NCI-H748 treated with DMSO at 0.1 percent for 48 hours (cell line): Measurements from ENCODE around the gene KCNF1.

Experiments
- DNase-seq: peaks from one replicate; lab custom pipeline; 2025; lab: John Stamatoyannopoulos, UW

KCNF1 gene

DNA sequence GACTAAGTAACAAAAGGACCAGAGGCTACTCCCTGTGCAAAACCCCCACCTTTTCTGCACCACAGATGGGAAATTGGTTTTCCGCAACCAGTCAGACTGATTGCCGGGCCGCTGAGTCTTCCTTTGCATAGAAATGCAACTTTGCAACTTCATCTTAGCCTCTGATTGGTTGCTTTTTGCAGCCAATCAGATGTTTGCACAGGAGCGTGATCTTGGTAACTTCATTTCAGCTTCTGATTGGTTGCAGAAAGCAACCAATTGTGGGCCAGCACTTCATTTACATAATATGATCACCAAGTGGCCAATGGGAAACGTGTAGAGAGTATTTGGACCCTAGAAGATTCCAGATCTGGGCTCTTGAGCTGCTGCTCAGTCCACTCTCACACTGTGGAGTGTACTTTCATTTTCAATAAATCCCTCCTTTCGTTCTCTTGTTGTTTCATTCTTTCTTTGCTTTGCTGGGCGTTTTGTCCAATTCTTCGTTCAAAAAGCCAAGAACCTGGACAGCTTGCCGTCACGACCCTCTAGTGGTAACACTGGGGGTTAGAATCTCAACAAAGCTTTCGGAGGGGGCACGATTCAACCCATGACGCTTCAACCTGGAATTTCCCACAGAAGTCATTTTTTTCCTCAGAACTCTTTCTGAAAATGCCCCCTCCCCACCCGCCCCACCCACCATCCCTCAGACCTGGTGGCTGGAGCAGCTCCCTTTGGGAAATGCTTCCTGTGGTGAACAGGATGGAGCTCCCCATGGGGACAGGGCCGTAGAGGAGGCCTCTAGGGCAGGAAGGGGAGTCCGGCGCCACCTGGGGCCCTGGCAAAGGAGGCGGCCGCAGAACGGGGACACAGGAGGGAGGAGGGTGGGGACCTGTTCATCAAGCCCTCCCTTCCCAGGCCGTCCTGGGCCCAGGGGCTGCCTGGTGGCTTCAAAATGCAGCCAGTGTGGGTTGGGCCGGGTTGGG, 31.8 kb upstream of the KCNF1 start:
- no peak for DNase-seq

DNA sequence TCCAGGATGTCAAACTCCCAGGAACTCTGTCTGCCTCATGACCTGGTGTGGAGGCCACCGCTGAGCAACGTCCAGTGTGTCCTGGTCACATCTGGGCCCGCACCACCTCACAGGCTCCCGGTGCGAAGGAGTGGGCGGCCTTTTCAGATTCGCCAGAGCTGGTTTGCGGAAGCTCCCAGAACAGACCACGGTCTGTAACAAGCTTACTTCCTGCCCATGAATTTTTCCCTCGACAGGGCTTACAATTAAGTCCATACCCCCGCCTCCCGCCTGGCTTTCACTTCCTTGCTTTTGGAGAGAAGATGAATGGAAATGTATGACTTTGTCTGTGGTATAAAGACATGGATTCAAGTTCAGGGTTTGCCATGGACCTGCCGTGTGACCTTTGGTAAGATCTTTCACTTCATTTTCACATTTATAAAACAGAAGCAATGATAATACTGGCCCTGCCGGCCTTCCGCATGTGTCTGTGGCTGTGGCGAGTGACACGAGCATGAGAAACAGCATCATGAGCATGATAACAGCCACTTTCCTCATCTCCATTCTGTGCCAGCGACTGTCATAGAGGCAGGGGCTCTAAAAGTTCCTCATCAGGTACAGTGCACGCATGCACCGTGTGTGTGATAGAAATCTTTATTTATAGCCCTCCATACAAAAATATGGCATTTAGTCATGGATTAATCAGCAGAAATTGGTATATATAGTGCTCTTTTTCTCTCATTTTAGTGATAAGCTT, 31.0 kb upstream of the KCNF1 start:
- DNase-seq = no peak

DNA sequence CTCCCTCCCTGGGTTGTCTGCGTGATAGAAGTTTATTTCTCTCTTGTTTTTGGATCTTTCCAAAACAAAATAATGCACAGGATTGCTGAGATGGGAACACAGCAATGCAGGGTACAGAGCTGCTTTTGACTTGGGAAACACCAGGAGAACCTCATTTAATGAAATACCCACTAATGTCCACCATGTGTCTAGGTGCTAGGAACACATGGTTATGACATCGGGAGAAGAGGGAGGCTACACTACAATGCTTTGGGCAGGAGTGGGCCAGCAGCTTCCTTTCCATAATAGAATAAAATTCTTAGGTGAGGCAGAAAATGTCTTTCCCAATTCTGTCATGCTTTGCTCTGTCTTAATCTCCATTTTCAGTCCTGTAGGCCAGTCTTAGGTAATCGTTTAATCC, 29.2 kb upstream of the KCNF1 start:
- no peak for DNase-seq

DNA sequence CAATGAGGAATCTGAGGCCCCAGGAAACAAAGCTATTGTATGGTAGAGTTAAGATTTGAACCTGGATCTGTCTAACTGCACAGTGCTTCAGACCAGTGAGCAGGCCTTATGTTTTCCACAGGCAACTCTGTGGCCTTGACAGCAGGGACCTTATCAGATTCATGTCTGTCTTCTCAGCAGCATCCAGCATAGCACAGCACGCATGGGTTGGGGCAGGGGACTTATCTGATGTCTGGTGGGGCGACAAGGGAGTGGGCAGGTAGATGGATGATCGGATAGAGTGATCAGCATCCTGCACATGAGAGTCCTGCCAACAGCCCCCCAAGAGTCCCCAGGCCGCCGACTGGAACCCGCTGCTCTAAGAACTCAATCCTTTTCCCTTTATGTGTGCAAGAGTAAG, 28.7 kb upstream of the KCNF1 start:
- DNase-seq = no peak

DNA sequence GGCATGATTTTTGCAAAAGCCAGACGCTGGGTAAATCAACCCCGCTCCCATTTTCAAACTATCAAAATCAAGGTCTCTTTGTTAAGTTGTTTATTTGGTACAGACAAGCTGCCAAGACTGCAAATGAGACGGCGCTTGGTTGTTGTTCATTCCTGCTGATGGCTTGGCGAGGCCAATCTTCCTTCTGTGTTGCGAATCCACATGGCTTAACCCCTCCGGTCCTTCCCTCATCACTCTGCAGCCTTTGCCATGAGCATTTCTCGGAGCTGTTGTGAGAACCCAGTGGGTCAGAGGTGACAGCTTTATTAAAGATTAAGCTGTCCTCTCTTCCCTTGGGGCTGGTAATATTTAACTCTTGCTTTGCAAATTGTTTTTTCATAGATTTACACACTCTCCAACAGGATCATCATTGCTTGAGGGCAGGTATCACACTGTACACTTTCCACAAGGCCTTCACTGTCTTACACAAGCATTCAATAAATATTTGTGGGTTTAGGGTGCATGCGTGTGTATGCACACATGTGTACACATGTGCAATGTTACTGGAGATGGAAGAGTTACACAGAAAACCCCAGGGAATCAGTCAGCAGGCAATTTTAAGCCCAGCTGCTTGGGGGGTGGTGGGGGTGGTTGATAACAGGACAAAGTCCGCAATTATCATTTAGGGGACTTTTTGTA, 27.8 kb upstream of the KCNF1 start:
- DNase-seq = no peak

DNA sequence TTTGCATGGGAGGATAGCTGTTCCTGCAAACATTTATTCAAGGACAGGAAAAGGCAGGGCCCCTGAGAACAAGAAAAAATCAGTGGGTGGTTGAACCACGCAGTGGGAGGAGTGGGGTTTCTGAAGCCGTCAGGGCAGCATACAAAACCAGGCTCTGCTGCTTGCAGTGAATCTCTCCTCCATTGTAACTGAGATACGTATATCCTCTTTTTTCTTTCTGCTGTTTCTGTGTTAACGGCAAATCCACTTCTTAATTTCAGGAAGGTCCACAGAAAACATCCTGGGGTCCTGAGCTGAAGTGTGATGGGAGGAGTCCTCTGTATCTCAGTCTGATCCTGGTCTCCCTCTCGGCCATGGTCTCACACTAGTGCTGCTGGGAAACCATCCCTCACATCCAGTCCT, 27.2 kb upstream of the KCNF1 start:
- DNase-seq = no peak

DNA sequence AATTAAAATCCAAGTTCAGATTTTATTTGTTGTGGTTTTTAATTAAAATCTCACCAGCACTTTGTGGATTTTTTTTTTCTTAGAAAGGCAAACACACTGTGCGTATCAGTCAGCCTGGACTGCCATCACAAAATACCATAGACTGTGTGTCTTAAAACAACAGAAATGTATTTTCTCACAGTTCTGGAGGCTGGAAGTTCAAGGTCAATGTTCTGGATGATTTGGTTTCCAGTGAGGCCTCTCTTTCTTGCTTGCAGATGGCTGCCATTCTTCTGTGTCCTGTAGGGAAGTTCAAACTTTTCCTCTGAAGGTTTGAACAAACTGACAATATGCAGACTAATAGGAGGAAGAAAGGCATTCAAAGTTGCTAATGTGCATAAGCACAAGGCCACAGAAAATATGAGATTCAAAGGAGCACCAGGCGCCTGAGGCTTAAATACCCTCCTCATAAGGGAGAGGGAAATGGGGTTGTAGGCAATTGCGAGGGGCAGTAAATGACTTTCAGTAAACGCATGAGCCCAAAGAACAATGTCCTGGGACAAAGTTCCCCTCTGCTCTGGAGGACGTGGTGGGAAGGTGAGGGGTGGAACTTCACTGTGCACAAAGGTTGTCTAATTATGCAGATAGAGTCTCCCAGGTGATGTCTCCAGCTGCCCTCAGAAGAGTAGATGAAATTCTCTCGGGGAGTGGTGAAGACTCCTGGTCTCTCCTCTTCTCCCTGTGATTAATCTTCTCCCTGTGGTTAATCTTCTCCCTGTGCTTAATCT, 26.5 kb upstream of the KCNF1 start:
- no peak for DNase-seq

DNA sequence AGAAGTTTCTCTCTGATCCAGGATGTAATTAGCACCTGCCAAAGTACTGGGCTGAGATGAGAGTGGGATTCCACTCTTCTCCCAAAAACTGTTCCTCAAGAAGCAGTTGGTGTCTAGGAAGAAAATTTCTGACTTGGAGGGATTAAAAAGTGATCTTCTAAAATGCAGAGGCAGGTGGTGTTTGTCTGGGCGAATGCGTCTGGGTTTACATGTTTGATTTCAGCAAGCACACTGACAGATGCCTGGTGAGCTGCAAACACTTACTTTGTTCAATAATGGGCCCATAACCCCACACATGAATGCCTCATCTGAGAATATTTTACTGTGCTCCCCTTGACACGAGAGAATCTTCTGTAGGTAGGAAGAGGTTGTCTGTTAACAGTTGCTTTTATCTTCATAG, 24.3 kb upstream of the KCNF1 start:
- no peak for DNase-seq

DNA sequence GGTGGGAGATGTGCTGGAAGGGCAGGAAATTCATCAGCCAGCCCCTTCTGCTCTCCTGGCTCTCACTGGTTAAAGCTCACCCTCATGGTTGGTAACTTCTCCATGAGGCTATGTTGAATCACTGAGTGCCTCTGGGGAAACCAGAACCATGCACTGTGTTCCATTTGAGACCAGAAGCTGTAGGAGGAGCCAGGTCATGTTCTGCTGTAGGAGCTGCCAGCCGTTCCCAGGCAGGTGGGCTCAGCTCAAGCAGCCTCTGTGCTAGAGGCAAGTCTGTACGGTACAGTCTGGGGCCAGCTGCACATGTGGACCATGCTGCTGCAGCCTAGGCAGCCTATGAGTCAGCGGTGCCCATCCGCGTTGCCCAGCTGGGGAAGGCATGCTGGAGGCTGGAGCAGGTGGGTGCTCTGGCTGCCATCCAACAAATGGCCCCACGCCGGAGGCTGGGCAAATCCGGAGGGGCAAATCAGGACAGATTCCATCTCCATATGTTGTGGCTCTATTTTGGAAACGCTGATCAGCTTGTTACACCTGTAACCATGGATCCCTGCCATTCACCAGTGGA, 22.0 kb upstream of the KCNF1 start:
- DNase-seq = peak; percentile 72

DNA sequence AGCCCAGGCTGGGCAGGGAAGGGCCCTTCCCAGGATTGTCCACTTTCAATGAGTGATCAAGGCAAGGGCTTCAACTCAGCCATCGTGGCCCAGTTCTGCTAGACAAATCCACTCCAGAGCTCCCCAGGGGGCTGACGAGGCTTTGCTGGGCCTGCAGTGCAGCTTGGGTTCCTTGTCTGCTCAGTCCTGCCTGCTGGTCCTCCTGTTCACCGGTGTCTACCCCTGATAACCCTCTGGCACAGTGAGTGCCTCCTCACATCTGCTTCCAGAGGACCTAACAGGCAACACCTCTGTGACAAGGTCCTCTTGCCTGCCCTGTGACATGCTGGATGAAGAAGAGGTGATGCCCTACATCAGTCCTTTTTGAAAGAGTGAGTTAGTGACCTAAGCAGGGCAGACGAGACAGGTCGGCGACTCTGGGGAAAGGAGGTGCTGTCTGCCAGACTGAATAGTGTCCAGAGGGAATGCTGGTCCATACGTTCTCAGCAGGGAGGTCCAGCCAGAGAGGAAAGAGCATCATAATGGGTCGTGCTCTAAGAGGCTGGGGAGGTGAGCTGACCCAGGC, 20.9 kb upstream of the KCNF1 start:
- no peak for DNase-seq

DNA sequence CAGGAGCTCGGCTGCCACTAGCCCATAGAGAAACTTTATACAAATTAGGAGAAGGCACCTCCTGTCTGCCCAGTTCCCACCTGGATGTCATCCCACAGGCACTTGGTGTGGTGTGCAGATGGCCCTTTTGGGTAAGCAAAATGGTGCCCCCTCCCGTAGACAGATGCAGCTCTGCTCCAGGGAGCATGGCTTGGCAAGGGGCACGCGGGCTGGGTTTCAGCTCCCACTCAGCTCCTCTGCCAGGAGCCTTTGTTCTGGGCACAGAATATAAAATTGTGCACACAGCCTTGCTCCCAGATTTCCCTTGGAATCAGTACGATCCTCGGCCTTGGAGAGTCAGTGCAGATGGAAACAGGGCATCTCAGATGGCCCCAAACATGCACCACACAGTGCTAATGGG, 20.3 kb upstream of the KCNF1 start:
- no peak for DNase-seq

DNA sequence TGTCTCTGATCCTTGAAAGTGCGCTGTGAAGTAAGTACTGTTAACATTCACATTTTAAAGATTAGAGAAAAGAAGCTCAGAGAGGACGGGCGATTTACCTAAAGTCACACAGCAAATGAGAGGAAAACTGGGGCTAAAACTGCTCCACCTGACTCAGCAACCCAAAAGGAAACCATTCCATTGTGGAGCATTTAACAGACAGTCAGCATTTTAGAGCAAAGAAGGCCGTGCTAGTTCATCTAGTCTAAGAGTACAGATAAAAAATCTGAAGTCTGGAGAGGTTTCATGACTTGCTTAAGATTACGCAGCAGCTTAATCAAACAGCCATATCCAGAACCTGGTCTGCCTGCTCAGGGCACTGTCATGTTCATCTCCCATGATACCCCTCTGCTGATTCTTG, 19.9 kb upstream of the KCNF1 start:
- no peak for DNase-seq

DNA sequence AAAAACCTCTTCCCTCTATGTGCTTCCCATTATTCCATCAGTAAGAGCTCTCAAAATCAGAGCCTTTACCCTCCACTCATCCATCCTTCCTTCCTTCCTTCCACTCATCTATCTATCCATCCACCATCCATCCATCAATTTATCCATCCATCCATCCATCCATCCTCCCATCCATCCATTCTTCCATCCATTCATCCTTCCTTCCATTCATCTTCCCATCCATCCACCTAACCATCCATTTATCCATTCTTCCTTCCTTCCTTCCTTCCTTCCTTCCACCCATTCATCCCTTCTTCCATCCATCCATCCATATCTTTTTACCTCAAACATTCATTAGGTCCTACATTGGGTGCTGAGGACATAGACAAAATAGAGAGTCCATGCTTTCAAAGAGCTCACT, 19.4 kb upstream of the KCNF1 start:
- no peak for DNase-seq

DNA sequence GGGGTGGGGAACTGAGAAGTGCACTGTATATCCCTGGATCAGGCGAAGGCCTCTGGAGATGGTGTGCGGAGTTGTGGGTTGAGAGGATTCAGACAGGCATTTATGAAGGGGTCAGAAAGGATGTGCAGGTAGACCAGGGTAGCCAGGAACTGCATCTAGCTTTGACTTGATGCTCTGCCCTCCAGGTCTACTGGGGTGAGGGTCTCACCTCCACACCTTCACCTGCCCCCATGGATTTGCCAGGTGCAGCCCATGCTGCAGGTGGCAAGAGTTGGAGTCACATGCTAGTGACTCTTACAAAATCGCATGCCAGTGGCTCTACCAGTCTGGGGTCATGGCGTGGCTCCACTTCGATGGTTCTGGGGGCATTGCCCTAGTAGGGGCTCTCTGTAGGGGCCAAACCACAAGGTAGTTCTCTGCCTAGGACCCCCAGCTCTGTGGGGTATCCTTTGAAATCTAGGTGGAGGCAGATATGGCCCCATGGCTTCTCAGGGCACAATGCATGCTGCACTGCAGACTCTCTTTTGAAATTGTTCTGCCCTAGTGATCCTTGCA, 18.9 kb upstream of the KCNF1 start:
- no peak for DNase-seq

DNA sequence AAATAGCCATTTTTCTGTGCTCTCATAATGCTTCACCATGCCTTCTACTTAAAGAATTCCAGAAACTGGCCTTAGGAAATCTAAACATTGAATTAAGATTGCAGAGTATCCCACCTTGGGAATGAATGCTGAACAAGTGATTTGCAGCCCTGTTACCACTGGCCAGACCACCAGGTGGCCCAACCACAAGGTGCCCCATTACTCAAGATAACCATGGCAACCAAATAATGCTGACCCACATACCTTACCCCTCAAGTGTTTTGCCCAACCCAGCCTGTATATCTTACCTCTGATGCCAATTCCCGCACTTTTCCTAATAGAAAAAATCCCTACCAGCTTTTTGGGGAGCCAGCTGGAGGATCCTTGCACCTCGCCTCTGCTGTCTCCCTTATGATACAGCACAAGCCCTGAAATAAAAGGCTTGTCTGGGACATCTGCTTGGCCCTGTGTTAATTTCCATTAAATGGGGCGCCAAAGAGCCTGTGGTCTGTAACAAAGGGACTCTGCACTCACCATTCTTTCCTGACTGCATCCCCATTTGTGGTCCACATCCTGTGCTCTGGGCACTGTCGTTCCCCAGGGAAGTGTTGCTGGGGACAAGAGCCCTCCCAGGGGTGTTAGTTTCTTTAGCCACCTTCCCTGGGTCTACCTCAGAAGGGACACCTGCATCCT, 17.3 kb upstream of the KCNF1 start:
- DNase-seq = no peak

DNA sequence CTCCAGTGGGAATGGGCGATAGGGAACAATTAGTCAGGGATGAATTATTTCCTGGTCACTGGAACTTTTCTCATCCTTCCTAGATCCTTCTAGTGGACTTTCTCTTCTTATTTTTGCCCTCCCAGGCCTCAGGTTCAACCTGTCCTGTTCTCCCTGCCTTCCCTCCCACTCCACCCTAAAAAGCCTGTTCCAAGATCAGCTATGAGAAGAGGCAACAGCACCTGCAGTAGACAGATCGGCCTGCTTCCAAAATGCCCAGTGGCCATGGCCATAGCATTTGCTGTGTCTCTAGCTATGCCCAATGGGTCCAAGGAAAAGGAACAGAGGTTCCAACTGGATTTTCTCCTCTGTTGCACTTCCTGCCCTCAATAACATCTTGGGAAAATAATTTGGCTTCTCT, 16.5 kb upstream of the KCNF1 start:
- DNase-seq = no peak

DNA sequence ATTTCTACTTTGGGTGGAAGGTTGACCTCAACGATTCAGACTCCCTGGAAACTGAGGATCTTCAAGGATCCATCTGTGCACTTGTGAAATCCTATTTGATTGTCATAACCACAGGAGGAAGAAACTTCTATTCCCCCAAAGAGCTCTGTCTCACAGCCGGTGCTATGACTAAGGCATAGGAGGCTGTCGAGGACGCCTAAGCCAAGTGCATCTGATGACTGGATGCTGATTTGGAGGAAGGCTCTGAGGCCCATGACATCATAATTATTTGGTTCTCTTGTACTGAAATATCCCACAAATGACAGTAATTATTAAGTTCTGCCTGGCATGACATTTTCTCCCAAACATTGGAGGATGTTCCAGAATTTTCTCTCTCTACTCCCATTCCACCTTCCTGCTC, 13.8 kb upstream of the KCNF1 start:
- no peak for DNase-seq

DNA sequence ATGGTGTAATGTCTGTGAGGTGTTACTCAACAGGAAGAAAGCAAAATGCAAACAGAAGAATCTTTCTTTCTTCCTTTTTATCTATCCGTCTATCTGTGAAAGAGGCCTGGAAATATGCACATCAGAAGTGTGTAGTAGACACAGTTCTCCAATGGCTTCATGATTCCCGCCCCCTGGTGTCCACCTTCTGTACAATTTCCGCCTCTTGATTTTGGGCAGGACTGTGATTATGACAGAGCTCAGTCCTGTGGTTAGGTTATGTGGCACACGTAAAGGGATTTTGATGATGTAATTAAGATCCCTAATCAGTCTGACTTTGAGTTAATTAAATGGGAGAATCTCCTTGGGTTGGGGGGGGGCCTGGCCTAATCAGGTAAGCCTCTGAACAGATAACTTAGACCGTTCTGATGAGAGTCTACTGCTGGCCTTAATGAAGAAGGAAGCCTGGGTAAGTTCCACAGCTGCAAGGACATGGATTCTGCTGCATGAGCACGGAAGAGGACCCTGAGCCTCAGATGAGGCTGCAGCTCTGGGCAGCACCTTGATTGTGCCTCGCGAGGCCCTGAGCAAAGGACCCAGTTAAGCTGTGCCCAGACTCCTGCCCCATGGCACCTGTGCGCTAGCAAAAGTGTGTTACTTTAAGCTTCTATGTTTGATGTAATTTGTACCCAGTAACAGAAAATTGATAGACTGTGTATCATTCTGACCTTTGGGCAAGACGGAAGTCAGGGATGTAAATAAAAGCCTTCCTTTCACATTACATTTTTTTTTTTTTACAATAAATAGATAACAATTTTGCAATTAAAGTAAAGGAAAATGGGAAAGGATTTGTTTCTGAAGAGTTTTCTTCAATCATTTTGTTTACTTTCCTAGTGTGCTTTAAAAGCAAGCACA, 11.3 kb upstream of the KCNF1 start:
- no peak for DNase-seq

DNA sequence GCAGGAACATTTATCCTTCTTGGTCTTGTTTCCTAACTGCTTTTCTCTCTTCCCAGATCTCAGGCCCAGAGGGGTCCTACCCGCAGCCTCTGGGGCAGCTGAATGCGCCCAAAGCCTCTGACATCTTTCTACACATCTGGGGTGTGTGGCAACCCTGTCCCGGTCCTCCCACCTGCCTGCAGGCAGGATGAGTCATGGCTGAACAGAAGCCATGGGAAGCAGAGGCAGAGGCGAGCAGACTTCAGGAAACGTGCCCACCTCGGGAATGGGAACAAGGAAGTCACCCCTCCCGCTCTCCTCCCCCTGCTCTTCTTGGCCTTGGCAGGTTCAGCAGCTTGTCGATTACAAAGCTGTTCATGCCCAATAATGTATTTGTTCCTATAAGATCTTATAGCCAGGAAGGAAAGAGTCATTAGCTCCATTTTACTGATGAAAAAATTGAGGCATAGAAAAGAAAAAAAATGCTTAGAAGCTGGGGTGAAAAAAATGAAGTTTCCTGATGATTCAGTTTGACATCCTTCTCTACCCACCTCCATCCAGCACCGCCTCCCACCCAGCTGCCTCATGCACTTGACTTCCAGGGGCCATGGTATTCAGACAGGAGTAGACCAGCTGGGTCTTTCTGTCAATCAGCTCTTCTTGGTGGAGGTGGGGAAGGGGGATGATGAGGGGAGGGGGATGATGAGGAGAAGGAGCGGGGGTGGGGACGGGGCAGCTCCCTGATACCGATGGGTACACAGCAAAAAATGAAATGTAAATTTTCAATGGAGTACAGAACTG, 10.4 kb upstream of the KCNF1 start:
- DNase-seq = peak; percentile 69
